B cell (primary cell): Measurements from ENCODE around the gene EEFSEC. TPM values are rescaled to one million over a fixed set of nuclear protein-coding genes. Genes with fewer than 3 reads are reported as not detected.

ENCODE experiments used
- ATAC-seq: fragments of 200-7000 bp; cut with Tn5 transposase; one replicate; pipeline ENCODE4 v1.10.0; 2021; ENCODE audit warnings: low read depth, mild to moderate bottlenecking, moderate number of reproducible peaks, moderate library complexity
- CTCF ChIA-PET: fragments of 350-600 bp; sonication (Branson Sonifier 250); formaldehyde crosslinking; loops from one replicate; lab custom pipeline; 2021; ENCODE audit warnings: antibody characterized with exemption, inconsistent platforms; lab: Charles Lee
- POLR2A ChIA-PET: fragments of 350-600 bp; sonication (Branson Sonifier 250); formaldehyde crosslinking; loops from one replicate; lab custom pipeline; 2021; ENCODE audit warnings: antibody characterized with exemption; lab: Charles Lee
- DNase-seq: peaks from one replicate; pipeline ENCODE4 v3.0.0; 2013
- H2AFZ ChIP-seq: 2 replicates; pipeline ENCODE4 v1.6.1; 2012; ENCODE audit warnings: mild to moderate bottlenecking, low read depth, low read length; ENCODE audit not compliant: insufficient read depth, poor library complexity, severe bottlenecking
- H3K27ac ChIP-seq, 2 donors: 1 replicate in 1 of 2; 2 replicates in 1 of 2; pipeline ENCODE4 v1.5.1; 2012 to 2013; ENCODE audit warnings: low read length in 2 of 2, mild to moderate bottlenecking in 2 of 2, moderate library complexity in 1 of 2
- H3K27me3 ChIP-seq, 4 experiments: fragments of 200-600 bp in 1 of 4; sonication (generic) in 1 of 4; replicated peaks in 1 of 4; 1 replicate in 2 of 4; 2 replicates in 2 of 4; pipeline versions ENCODE4 v1.6.1 to v1.7.0; 2013 to 2016; ENCODE audit warnings: low read length in 3 of 4, mild to moderate bottlenecking in 2 of 4, mixed read lengths in 1 of 4, moderate library complexity in 1 of 4; ENCODE audit not compliant: insufficient read depth in 4 of 4, control insufficient read depth in 3 of 4; ENCODE audit errors: control extremely low read depth in 1 of 4
- H3K36me3 ChIP-seq, 2 experiments: replicated peaks in 1 of 2; 1 replicate in 1 of 2; 2 replicates in 1 of 2; pipeline versions ENCODE4 v1.6.1 to v1.7.1; 2013; ENCODE audit warnings: low read length in 1 of 2; ENCODE audit not compliant: insufficient read depth in 2 of 2, control insufficient read depth in 1 of 2; ENCODE audit errors: control extremely low read depth in 1 of 2, extremely low read depth in 1 of 2
- H3K4me1 ChIP-seq, 2 donors: fragments of 200-600 bp in 1 of 2; sonication (generic) in 1 of 2; 1 replicate in 1 of 2; 2 replicates in 1 of 2; pipeline versions ENCODE4 v1.5.1 to v1.6.1; 2013 to 2017; ENCODE audit warnings: low read length in 2 of 2; ENCODE audit not compliant: control insufficient read depth in 2 of 2, insufficient read depth in 2 of 2
- H3K4me2 ChIP-seq: replicated peaks from 2 replicates; pipeline ENCODE3; 2012; ENCODE audit warnings: mild to moderate bottlenecking, low read depth, low read length; ENCODE audit not compliant: poor library complexity, severe bottlenecking
- H3K4me3 ChIP-seq, 5 experiments: fragments of 200-600 bp in 1 of 5; sonication (generic) in 1 of 5; 1 replicate in 3 of 5; 2 replicates in 2 of 5; pipeline versions ENCODE4 v1.5.1 to v1.7.0; 2011 to 2016; ENCODE audit warnings: low read length in 4 of 5, mild to moderate bottlenecking in 4 of 5, low read depth in 2 of 5, control low read depth in 1 of 5, moderate library complexity in 1 of 5; ENCODE audit not compliant: insufficient read depth in 1 of 5; ENCODE audit errors: control extremely low read depth in 1 of 5, extremely low read depth in 1 of 5
- H3K79me2 ChIP-seq: fragments of 200-600 bp; sonication (generic); one replicate; pipeline ENCODE4 v1.6.0; 2016; ENCODE audit warnings: low read length; ENCODE audit not compliant: control insufficient read depth, insufficient read depth
- H3K9ac ChIP-seq: fragments of 200-600 bp; sonication (generic); 2 replicates; pipeline ENCODE4 v1.6.1; 2017; ENCODE audit warnings: mild to moderate bottlenecking, low read length, moderate library complexity
- H3K9me3 ChIP-seq, 3 donors: one replicate each; pipeline versions ENCODE4 v1.6.1 to v1.7.1; 2013; ENCODE audit warnings: low read length in 2 of 3; ENCODE audit not compliant: control insufficient read depth in 2 of 3, insufficient read depth in 1 of 3; ENCODE audit errors: control extremely low read depth in 1 of 3
- H4K20me1 ChIP-seq: 2 replicates; pipeline ENCODE4 v1.6.0; 2012; ENCODE audit warnings: mild to moderate bottlenecking, low read length; ENCODE audit not compliant: insufficient read depth, control insufficient read depth, poor library complexity, severe bottlenecking
- H3K27ac Mint-ChIP-seq: one replicate; pipeline ENCODE4 v1.8.0; 2021; ENCODE audit warnings: mixed read lengths
- H3K27me3 Mint-ChIP-seq: one replicate; pipeline ENCODE4 v1.8.0; 2021; ENCODE audit warnings: mixed read lengths
- H3K4me1 Mint-ChIP-seq: one replicate; pipeline ENCODE4 v1.8.0; 2021; ENCODE audit warnings: mixed read lengths
- H3K4me3 Mint-ChIP-seq: one replicate; pipeline ENCODE4 v1.8.0; 2021; ENCODE audit warnings: mixed read lengths
- H3K9me3 Mint-ChIP-seq: one replicate; pipeline ENCODE4 v1.8.0; 2022; ENCODE audit warnings: mixed read lengths; ENCODE audit not compliant: insufficient read depth
- CTCF ChIP-seq: fragments of 200-600 bp; IDR thresholded peaks from one replicate; pipeline ENCODE4 v1.8.0; 2022; ENCODE audit warnings: antibody characterized with exemption, mild to moderate bottlenecking
- EZH2 ChIP-seq: IDR thresholded peaks from 2 replicates; pipeline ENCODE4 v1.6.1; 2012; ENCODE audit warnings: borderline replicate concordance, low read depth, mild to moderate bottlenecking, moderate library complexity, low read length; ENCODE audit not compliant: insufficient read depth, poor library complexity, severe bottlenecking
- WGBS: methylation state at CpG from one replicate; pipeline ENCODE4 v1.1.5; 2013; ENCODE audit warnings: missing lambda C conversion rate; ENCODE audit not compliant: insufficient coverage; 5-methylcytosine and 5-hydroxymethylcytosine counted together
- intact Hi-C: fragments of 100-400 bp; cut with micrococcal nuclease; formaldehyde crosslinking; loops from one replicate; pipeline ENCODE4 v1.10.0; 2022
- polyA plus RNA-seq: library from polyadenylated mRNA; depleted of rRNA; stranded (reverse); fragments of >200 nt; gene quantifications from 2 replicates; pipeline ENCODE4 v1.2.3, GENCODE V29; 2012
- total RNA-seq, 2 donors: library from RNA; stranded (reverse); fragments of 120-200 nt in 1 of 2; gene quantifications; 1 replicate in 1 of 2; 2 replicates in 1 of 2; pipeline versions ENCODE4 v1.2.3 to v1.2.4, GENCODE V29; 2013 to 2022

EEFSEC gene
- total and polyA plus RNA-seq, 2 donors (not counting 1 experiment from before 2014, with no cell fraction given), result 17.9 to 18.4 TPM

GRCh38 chr3:128449111-128449638, 295.9 kb downstream of the EEFSEC start:
- TF ChIP-seq EZH2 (no peak), CTCF (no peak)
- CTCF ChIA-PET, result no interaction called here
- intact Hi-C loops, result no loop called here
- no peaks in the 10 kb centered on the region for H3K79me2 ChIP-seq
- H3K27me3 Mint-ChIP-seq, result peaks cover 36% of the 10 kb centered on the region
- no peak for DNase-seq
- peaks cover 6% of the 10 kb centered on the region for H3K4me1 Mint-ChIP-seq
- H3K4me1 ChIP-seq, result no peaks in the 10 kb centered on the region
- H3K27me3 ChIP-seq, result peaks cover 0 to 12% (median 0%) of the 10 kb centered on the region in 4 experiments
- WGBS, result 96% methylated on average over 3 of the region's 6 CpGs
- no peaks in the 10 kb centered on the region for H4K20me1 ChIP-seq
- POLR2A ChIA-PET, result no interaction called here
- no peak overlapping the region for H3K4me3 Mint-ChIP-seq
- H3K9me3 Mint-ChIP-seq, result peaks cover 12% of the 10 kb centered on the region
- ATAC-seq, result no peak
- H3K9ac ChIP-seq, result no peak overlapping the region
- H3K9me3 ChIP-seq, result peaks cover 0 to 22% (median 0%) of the 10 kb centered on the region in 3 donors
- no peak overlapping the region for H2AFZ ChIP-seq
- no peak overlapping the region for H3K4me3 ChIP-seq
- H3K27ac ChIP-seq, result no peak overlapping the region
- no peak overlapping the region for H3K4me2 ChIP-seq
- H3K27ac Mint-ChIP-seq, result no peak overlapping the region
- no peaks in the 10 kb centered on the region for H3K36me3 ChIP-seq

GRCh38 chr3:128452120-128452519, 298.8 kb downstream of the EEFSEC start:
- ATAC-seq (no peak), DNase-seq (no peak)
- intact Hi-C loops, result no loop called here
- TF ChIP-seq CTCF (no peak), EZH2 (no peak)
- peaks cover 0 to 18% (median 0%) of the 10 kb centered on the region in 3 donors for H3K9me3 ChIP-seq
- H3K27ac ChIP-seq, result no peak overlapping the region
- no peaks in the 10 kb centered on the region for H3K36me3 ChIP-seq
- H3K27me3 ChIP-seq, result peaks cover 0 to 12% (median 0%) of the 10 kb centered on the region in 4 experiments
- H3K9me3 Mint-ChIP-seq, result peaks cover 3% of the 10 kb centered on the region
- H3K4me3 Mint-ChIP-seq, result no peak overlapping the region
- peaks cover 55% of the 10 kb centered on the region for H3K27me3 Mint-ChIP-seq
- no peaks in the 10 kb centered on the region for H4K20me1 ChIP-seq
- POLR2A ChIA-PET, result no interaction called here
- CTCF ChIA-PET, result no interaction called here
- no peak overlapping the region for H3K4me2 ChIP-seq
- no peaks in the 10 kb centered on the region for H3K79me2 ChIP-seq
- H3K4me3 ChIP-seq, result no peak overlapping the region
- H3K9ac ChIP-seq, result no peak overlapping the region
- no peak overlapping the region for H3K27ac Mint-ChIP-seq
- no peak overlapping the region for H2AFZ ChIP-seq
- 91% methylated on average over 9 of the region's 9 CpGs for WGBS
- no peaks in the 10 kb centered on the region for H3K4me1 ChIP-seq
- peaks cover 6% of the 10 kb centered on the region for H3K4me1 Mint-ChIP-seq
